SK-N-SH treated with all-trans-retinoic acid at 6 μM for 48 hours (cell line): ENCODE data around the gene SLC25A10.

Experiments used
- ATAC-seq: fragments of 200-7000 bp; cut with Tn5 transposase; 3 replicates; pipeline ENCODE4 v1.9.1; 2020; ENCODE audit warnings: mild to moderate bottlenecking, moderate library complexity
- ARNTL ChIP-seq: fragments of 450-650 bp; formaldehyde crosslinking; IDR thresholded peaks from 2 replicates; pipeline ENCODE4 v1.5.0; 2020; ENCODE audit warnings: low read depth, mild to moderate bottlenecking, moderate library complexity, borderline replicate concordance
- BACH2 ChIP-seq: fragments of 250-450 bp; sonication (Bioruptor Pico); IDR thresholded peaks from 2 replicates; pipeline ENCODE4 v1.9.0; 2021; ENCODE audit warnings: mild to moderate bottlenecking, borderline replicate concordance
- CSDC2 ChIP-seq: fragments of 250-450 bp; sonication (Bioruptor Pico); IDR thresholded peaks from 2 replicates; pipeline ENCODE4 v1.5.0; 2020; ENCODE audit warnings: mild to moderate bottlenecking, moderate library complexity
- ESRRG ChIP-seq: fragments of 250-450 bp; sonication (Bioruptor Pico); IDR thresholded peaks from 2 replicates; pipeline ENCODE4 v1.6.1; 2021; ENCODE audit warnings: mild to moderate bottlenecking
- GLIS3 ChIP-seq: fragments of 250-450 bp; sonication (Bioruptor Pico); IDR thresholded peaks from 2 replicates; pipeline ENCODE4 v1.5.0; 2020; ENCODE audit warnings: mild to moderate bottlenecking, moderate library complexity
- ISL1 ChIP-seq: fragments of 250-450 bp; sonication (Bioruptor Pico); IDR thresholded peaks from 2 replicates; pipeline ENCODE4 v2.1.2; 2022; ENCODE audit warnings: mild to moderate bottlenecking, moderate library complexity
- OSR1 ChIP-seq: fragments of 250-450 bp; sonication (Bioruptor Pico); IDR thresholded peaks from 2 replicates; pipeline ENCODE4 v1.8.0; 2022; ENCODE audit warnings: moderate library complexity, mild to moderate bottlenecking, inconsistent platforms
- PPARA ChIP-seq: fragments of 250-450 bp; sonication (Bioruptor Pico); IDR thresholded peaks from 2 replicates; pipeline ENCODE4 v1.5.0; 2020; ENCODE audit warnings: mild to moderate bottlenecking, borderline replicate concordance
- RARB ChIP-seq: fragments of 250-450 bp; sonication (Bioruptor Pico); IDR thresholded peaks from 2 replicates; pipeline ENCODE4 v1.8.0; 2021; ENCODE audit warnings: mild to moderate bottlenecking, moderate library complexity
- SNAI2 ChIP-seq: fragments of 250-450 bp; sonication (Bioruptor Pico); IDR thresholded peaks from 2 replicates; pipeline ENCODE4 v1.5.0; 2020; ENCODE audit warnings: mild to moderate bottlenecking, moderate library complexity
- TCF4 ChIP-seq: fragments of 250-450 bp; sonication (Bioruptor Pico); IDR thresholded peaks from 2 replicates; pipeline ENCODE4 v1.8.0; 2021; ENCODE audit warnings: mild to moderate bottlenecking, moderate library complexity, borderline replicate concordance
- TOX ChIP-seq: fragments of 250-450 bp; sonication (Bioruptor Pico); IDR thresholded peaks from 2 replicates; pipeline ENCODE4 v1.8.0; 2021; ENCODE audit warnings: mild to moderate bottlenecking, moderate library complexity, borderline replicate concordance
- ZC3H10 ChIP-seq: fragments of 250-450 bp; sonication (Bioruptor Pico); IDR thresholded peaks from 2 replicates; pipeline ENCODE4 v1.5.1; 2021; ENCODE audit warnings: mild to moderate bottlenecking, moderate library complexity
- ZFP3 ChIP-seq: fragments of 250-450 bp; sonication (Bioruptor Pico); IDR thresholded peaks from 2 replicates; pipeline ENCODE4 v1.5.0; 2020; ENCODE audit warnings: mild to moderate bottlenecking, moderate library complexity
- ZFP30 ChIP-seq: fragments of 450-650 bp; formaldehyde crosslinking; IDR thresholded peaks from 2 replicates; pipeline ENCODE4 v1.5.0; 2022; ENCODE audit warnings: mild to moderate bottlenecking, moderate library complexity
- ZNF565 ChIP-seq: fragments of 450-650 bp; formaldehyde crosslinking; conservative IDR thresholded peaks from 2 replicates; pipeline ENCODE4 v1.5.0; 2020; ENCODE audit warnings: low read depth, mild to moderate bottlenecking, moderate library complexity
- ZNF70 ChIP-seq: fragments of 450-650 bp; formaldehyde crosslinking; IDR thresholded peaks from 2 replicates; pipeline ENCODE4 v1.5.0; 2020; ENCODE audit warnings: mild to moderate bottlenecking, moderate library complexity
- ZNF8 ChIP-seq: fragments of 450-650 bp; formaldehyde crosslinking; IDR thresholded peaks from 2 replicates; pipeline ENCODE4 v1.5.0; 2020; ENCODE audit warnings: mild to moderate bottlenecking, moderate library complexity
- TF ChIP-seq, protein P1 (sequence below): fragments of 250-450 bp; sonication (Bioruptor Pico); IDR thresholded peaks from 2 replicates; pipeline ENCODE4 v1.5.1; 2020; ENCODE audit warnings: low read depth, mild to moderate bottlenecking, moderate library complexity
- TF ChIP-seq, protein P2 (sequence below): fragments of 250-450 bp; sonication (Bioruptor Pico); IDR thresholded peaks from 2 replicates; pipeline ENCODE4 v1.5.1; 2021; ENCODE audit warnings: mild to moderate bottlenecking, moderate library complexity
- TF ChIP-seq, protein P3 (sequence below): fragments of 250-450 bp; sonication (Bioruptor Pico); IDR thresholded peaks from 2 replicates; pipeline ENCODE4 v1.8.0; 2020; ENCODE audit warnings: mild to moderate bottlenecking, moderate library complexity, borderline replicate concordance
- TF ChIP-seq, protein P4 (sequence below): fragments of 250-450 bp; sonication (Bioruptor Pico); IDR thresholded peaks from 2 replicates; pipeline ENCODE4 v1.8.0; 2021; ENCODE audit warnings: low read depth, mild to moderate bottlenecking, moderate library complexity, borderline replicate concordance
- TF ChIP-seq, protein P5 (sequence below): fragments of 250-450 bp; sonication (Bioruptor Pico); IDR thresholded peaks from 2 replicates; pipeline ENCODE4 v1.5.0; 2020; ENCODE audit warnings: mild to moderate bottlenecking, moderate library complexity

Gene SLC25A10

DNA sequence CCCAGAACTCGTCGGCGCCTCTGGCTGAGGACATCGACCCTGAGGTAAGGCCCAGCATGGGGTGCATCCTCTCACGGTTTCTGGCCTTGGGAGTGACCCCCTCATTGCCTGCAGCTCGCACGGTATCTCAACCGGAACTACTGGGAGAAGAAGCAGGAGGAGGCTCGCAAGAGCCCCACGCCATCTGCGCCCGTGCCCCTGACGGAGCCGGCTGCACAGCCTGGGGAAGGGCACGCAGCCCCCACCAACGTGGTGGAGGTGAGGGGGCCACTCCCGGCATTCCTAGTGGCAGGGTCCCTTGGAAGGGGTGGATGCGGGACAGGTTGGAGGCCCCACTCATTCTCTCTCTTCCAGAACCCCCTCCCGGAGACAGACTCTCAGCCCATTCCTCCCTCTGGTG lies 17.3 kb upstream of the SLC25A10 start:
- TF ChIP-seq SNAI2 (CRISPR knock-in tag), result no peak
- TF ChIP-seq BACH2 (CRISPR knock-in tag), result no peak
- no peak for TF ChIP-seq ZNF8 (CRISPR knock-in tag)
- no peak for TF ChIP-seq ZNF565 (CRISPR knock-in tag)
- TF ChIP-seq ZNF70 (CRISPR knock-in tag), result no peak
- TF ChIP-seq, protein P1, sequence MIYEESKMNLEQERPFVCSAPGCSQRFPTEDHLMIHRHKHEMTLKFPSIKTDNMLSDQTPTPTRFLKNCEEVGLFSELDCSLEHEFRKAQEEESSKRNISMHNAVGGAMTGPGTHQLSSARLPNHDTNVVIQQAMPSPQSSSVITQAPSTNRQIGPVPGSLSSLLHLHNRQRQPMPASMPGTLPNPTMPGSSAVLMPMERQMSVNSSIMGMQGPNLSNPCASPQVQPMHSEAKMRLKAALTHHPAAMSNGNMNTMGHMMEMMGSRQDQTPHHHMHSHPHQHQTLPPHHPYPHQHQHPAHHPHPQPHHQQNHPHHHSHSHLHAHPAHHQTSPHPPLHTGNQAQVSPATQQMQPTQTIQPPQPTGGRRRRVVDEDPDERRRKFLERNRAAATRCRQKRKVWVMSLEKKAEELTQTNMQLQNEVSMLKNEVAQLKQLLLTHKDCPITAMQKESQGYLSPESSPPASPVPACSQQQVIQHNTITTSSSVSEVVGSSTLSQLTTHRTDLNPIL (CRISPR knock-in tag), result no peak
- TF ChIP-seq, protein P2, sequence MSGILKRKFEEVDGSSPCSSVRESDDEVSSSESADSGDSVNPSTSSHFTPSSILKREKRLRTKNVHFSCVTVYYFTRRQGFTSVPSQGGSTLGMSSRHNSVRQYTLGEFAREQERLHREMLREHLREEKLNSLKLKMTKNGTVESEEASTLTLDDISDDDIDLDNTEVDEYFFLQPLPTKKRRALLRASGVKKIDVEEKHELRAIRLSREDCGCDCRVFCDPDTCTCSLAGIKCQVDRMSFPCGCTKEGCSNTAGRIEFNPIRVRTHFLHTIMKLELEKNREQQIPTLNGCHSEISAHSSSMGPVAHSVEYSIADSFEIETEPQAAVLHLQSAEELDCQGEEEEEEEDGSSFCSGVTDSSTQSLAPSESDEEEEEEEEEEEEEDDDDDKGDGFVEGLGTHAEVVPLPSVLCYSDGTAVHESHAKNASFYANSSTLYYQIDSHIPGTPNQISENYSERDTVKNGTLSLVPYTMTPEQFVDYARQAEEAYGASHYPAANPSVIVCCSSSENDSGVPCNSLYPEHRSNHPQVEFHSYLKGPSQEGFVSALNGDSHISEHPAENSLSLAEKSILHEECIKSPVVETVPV (CRISPR knock-in tag), result no peak
- no peak for TF ChIP-seq ESRRG (CRISPR knock-in tag)
- TF ChIP-seq ZFP3 (CRISPR knock-in tag), result no peak
- TF ChIP-seq RARB (CRISPR knock-in tag), result no peak
- no peak for TF ChIP-seq ISL1 (CRISPR knock-in tag)
- TF ChIP-seq, protein P3, sequence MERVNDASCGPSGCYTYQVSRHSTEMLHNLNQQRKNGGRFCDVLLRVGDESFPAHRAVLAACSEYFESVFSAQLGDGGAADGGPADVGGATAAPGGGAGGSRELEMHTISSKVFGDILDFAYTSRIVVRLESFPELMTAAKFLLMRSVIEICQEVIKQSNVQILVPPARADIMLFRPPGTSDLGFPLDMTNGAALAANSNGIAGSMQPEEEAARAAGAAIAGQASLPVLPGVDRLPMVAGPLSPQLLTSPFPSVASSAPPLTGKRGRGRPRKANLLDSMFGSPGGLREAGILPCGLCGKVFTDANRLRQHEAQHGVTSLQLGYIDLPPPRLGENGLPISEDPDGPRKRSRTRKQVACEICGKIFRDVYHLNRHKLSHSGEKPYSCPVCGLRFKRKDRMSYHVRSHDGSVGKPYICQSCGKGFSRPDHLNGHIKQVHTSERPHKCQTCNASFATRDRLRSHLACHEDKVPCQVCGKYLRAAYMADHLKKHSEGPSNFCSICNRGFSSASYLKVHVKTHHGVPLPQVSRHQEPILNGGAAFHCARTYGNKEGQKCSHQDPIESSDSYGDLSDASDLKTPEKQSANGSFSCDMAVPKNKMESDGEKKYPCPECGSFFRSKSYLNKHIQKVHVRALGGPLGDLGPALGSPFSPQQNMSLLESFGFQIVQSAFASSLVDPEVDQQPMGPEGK (CRISPR knock-in tag), result no peak
- no peak for TF ChIP-seq GLIS3 (CRISPR knock-in tag)
- TF ChIP-seq OSR1 (CRISPR knock-in tag), result no peak
- TF ChIP-seq ZC3H10 (CRISPR knock-in tag), result no peak
- no peak for TF ChIP-seq TOX (CRISPR knock-in tag)
- no peak for TF ChIP-seq ZFP30 (CRISPR knock-in tag)
- TF ChIP-seq TCF4, result no peak
- TF ChIP-seq, protein P4, sequence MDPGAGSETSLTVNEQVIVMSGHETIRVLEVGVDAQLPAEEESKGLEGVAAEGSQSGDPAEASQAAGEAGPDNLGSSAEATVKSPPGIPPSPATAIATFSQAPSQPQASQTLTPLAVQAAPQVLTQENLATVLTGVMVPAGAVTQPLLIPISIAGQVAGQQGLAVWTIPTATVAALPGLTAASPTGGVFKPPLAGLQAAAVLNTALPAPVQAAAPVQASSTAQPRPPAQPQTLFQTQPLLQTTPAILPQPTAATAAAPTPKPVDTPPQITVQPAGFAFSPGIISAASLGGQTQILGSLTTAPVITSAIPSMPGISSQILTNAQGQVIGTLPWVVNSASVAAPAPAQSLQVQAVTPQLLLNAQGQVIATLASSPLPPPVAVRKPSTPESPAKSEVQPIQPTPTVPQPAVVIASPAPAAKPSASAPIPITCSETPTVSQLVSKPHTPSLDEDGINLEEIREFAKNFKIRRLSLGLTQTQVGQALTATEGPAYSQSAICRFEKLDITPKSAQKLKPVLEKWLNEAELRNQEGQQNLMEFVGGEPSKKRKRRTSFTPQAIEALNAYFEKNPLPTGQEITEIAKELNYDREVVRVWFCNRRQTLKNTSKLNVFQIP (CRISPR knock-in tag), result no peak
- ATAC-seq, result no peak

DNA sequence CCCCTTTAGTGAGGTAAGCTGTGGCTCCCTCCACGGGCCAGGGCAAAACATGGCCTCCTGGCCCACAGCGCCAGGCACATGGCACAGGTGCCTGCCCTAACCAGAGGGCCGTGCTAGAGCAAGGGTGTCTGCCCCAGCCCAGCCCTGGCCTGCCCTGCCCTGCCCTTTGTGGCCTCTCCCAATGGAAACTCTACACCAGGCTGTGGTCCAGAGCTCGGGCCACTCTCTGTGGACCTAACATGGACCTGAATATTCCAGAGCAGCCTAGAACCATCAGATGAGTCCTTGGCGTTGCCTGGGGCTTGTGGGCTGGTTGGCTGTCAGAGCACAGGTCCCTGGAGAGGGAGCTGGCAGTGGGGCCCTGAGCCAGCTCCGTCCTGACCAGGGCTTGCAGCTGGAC lies 16.9 kb upstream of the SLC25A10 start:
- TF ChIP-seq RARB (CRISPR knock-in tag) (no peak), ZNF8 (CRISPR knock-in tag) (no peak), ZNF70 (CRISPR knock-in tag) (no peak), SNAI2 (CRISPR knock-in tag) (no peak), PPARA (CRISPR knock-in tag) (no peak), ISL1 (CRISPR knock-in tag) (no peak), GLIS3 (CRISPR knock-in tag) (no peak), ARNTL (CRISPR knock-in tag) (no peak), CSDC2 (CRISPR knock-in tag) (no peak), ZFP3 (CRISPR knock-in tag) (no peak), OSR1 (CRISPR knock-in tag) (no peak), TCF4 (no peak)
- TF ChIP-seq, protein P5, sequence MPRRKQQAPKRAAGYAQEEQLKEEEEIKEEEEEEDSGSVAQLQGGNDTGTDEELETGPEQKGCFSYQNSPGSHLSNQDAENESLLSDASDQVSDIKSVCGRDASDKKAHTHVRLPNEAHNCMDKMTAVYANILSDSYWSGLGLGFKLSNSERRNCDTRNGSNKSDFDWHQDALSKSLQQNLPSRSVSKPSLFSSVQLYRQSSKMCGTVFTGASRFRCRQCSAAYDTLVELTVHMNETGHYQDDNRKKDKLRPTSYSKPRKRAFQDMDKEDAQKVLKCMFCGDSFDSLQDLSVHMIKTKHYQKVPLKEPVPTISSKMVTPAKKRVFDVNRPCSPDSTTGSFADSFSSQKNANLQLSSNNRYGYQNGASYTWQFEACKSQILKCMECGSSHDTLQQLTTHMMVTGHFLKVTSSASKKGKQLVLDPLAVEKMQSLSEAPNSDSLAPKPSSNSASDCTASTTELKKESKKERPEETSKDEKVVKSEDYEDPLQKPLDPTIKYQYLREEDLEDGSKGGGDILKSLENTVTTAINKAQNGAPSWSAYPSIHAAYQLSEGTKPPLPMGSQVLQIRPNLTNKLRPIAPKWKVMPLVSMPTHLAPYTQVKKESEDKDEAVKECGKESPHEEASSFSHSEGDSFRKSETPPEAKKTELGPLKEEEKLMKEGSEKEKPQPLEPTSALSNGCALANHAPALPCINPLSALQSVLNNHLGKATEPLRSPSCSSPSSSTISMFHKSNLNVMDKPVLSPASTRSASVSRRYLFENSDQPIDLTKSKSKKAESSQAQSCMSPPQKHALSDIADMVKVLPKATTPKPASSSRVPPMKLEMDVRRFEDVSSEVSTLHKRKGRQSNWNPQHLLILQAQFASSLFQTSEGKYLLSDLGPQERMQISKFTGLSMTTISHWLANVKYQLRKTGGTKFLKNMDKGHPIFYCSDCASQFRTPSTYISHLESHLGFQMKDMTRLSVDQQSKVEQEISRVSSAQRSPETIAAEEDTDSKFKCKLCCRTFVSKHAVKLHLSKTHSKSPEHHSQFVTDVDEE, result no peak
- TF ChIP-seq, protein P4 (CRISPR knock-in tag), result no peak
- TF ChIP-seq, protein P3 (CRISPR knock-in tag), result no peak
- TF ChIP-seq, protein P2 (CRISPR knock-in tag), result no peak
- ATAC-seq, result no peak; the same call in 2 of the 3 replicates
